GM18517 (cell line): ENCODE measurements around the gene RPL18A.

Experiments used
- ATAC-seq: cut with Tn5 transposase; IDR thresholded peaks from one replicate; pipeline ENCODE4 v1.9.1; 2021; ENCODE audit warnings: mild to moderate bottlenecking, moderate library complexity; ENCODE audit not compliant: unreplicated experiment

Gene RPL18A

GRCh38 chr19:17841810-17842662 is 17.7 kb upstream of the RPL18A start:
- no peak for ATAC-seq

GRCh38 chr19:17842663-17843291 is 16.9 kb upstream of the RPL18A start:
- no peak for ATAC-seq

- no peak for ATAC-seq
Measured at GRCh38 chr19:17843292-17843827, 16.4 kb upstream of the RPL18A start.

GRCh38 chr19:17843908-17844490 is 15.7 kb upstream of the RPL18A start:
- no peak for ATAC-seq

GRCh38 chr19:17846146-17846545 is 13.6 kb upstream of the RPL18A start:
- ATAC-seq, result no peak

- ATAC-seq, result no peak
Measured at GRCh38 chr19:17847538-17848366, 12.0 kb upstream of the RPL18A start, which contains the start of gene JAK3. Gene JAK3, minus strand, starts transcription at chr19:17847982. Its CDS starts 3,565 bp downstream, at chr19:17844417.

- ATAC-seq, result no peak
Measured at GRCh38 chr19:17848595-17849292, 11.0 kb upstream of the RPL18A start.

- no peak for ATAC-seq
Measured at GRCh38 chr19:17854061-17854460, 5.6 kb upstream of the RPL18A start.

GRCh38 chr19:17855280-17856152 is 4.2 kb upstream of the RPL18A start:
- no peak for ATAC-seq

GRCh38 chr19:17860331-17860992 is 752 bp downstream of the RPL18A start:
- ATAC-seq, result no peak

GRCh38 chr19:17860993-17861360 is 1.3 kb downstream of the RPL18A start:
- no peak for ATAC-seq

GRCh38 chr19:17861542-17862402 is 2.1 kb downstream of the RPL18A start:
- ATAC-seq, result no peak

- no peak for ATAC-seq
Measured at GRCh38 chr19:17862711-17863519, 3.2 kb downstream of the RPL18A start.

- no peak for ATAC-seq
Measured at GRCh38 chr19:17863520-17864182, 3.9 kb downstream of the RPL18A start.

- no peak for ATAC-seq
Measured at GRCh38 chr19:17865364-17866311, 5.9 kb downstream of the RPL18A start.
